H9 (cell line): ENCODE measurements around the gene ANKRD28. TPM values are rescaled to one million over a fixed set of nuclear protein-coding genes. Genes with fewer than 3 reads are reported as not detected.

ENCODE experiments used
- DNase-seq: peaks from one replicate; pipeline ENCODE4 v3.0.0-alpha.2; 2017
- H2AFZ ChIP-seq: one replicate; pipeline ENCODE4 v1.6.1; 2013; ENCODE audit warnings: mild to moderate bottlenecking, low read length, control low read depth, moderate library complexity
- H2AK5ac ChIP-seq: 2 replicates; pipeline ENCODE4 v1.6.1; 2013; ENCODE audit warnings: low read length, control low read depth, mixed read lengths; ENCODE audit not compliant: insufficient read length
- H2BK120ac ChIP-seq: one replicate; pipeline ENCODE4 v1.6.1; 2013; ENCODE audit warnings: low read depth, mild to moderate bottlenecking, low read length, control low read depth, inconsistent platforms; ENCODE audit not compliant: poor library complexity, severe bottlenecking
- H2BK12ac ChIP-seq: 2 replicates; pipeline ENCODE4 v1.6.1; 2013; ENCODE audit warnings: low read length, control low read depth, mixed read lengths, low read depth; ENCODE audit not compliant: insufficient read length
- H2BK15ac ChIP-seq: 2 replicates; pipeline ENCODE4 v1.6.1; 2013; ENCODE audit warnings: low read depth, low read length, control low read depth
- H2BK20ac ChIP-seq: one replicate; pipeline ENCODE4 v1.6.1; 2013; ENCODE audit warnings: low read depth, mild to moderate bottlenecking, low read length, control low read depth, inconsistent platforms; ENCODE audit not compliant: poor library complexity, severe bottlenecking
- H2BK5ac ChIP-seq: 2 replicates; pipeline ENCODE4 v1.6.1; 2013; ENCODE audit warnings: low read length, control low read depth, mixed read lengths; ENCODE audit not compliant: insufficient read length
- H3K14ac ChIP-seq: 2 replicates; pipeline ENCODE4 v1.6.1; 2013; ENCODE audit warnings: low read length, control low read depth; ENCODE audit not compliant: insufficient read depth
- H3K18ac ChIP-seq: 2 replicates; pipeline ENCODE4 v1.6.1; 2013; ENCODE audit warnings: low read depth, mild to moderate bottlenecking, mixed read lengths, low read length, control low read depth; ENCODE audit not compliant: insufficient read length
- H3K23ac ChIP-seq: 2 replicates; pipeline ENCODE4 v1.6.1; 2013; ENCODE audit warnings: low read length, control low read depth, mixed read lengths, low read depth; ENCODE audit not compliant: insufficient read length
- H3K23me2 ChIP-seq: 2 replicates; pipeline ENCODE4 v1.6.1; 2013; ENCODE audit warnings: low read depth, mild to moderate bottlenecking, mixed read lengths, low read length, control low read depth; ENCODE audit not compliant: insufficient read length, poor library complexity, severe bottlenecking
- H3K27ac ChIP-seq: 2 replicates; pipeline ENCODE4 v1.5.1; 2013; ENCODE audit warnings: low read length, control low read depth, mixed read lengths, low read depth; ENCODE audit not compliant: insufficient read length
- H3K27me3 ChIP-seq: 2 replicates; pipeline ENCODE4 v1.6.1; 2013; ENCODE audit warnings: low read length, control low read depth, inconsistent platforms; ENCODE audit not compliant: insufficient read depth
- H3K4ac ChIP-seq: 2 replicates; pipeline ENCODE4 v1.6.1; 2013; ENCODE audit warnings: low read depth, mild to moderate bottlenecking, control low read depth, inconsistent platforms, low read length, moderate library complexity
- H3K4me1 ChIP-seq: 2 replicates; pipeline ENCODE4 v1.6.1; 2013; ENCODE audit warnings: low read length, control low read depth, inconsistent platforms; ENCODE audit not compliant: insufficient read depth
- H3K4me2 ChIP-seq: 2 replicates; pipeline ENCODE4 v1.6.1; 2013; ENCODE audit warnings: low read length, control low read depth, mixed read lengths; ENCODE audit not compliant: insufficient read length, insufficient read depth
- H3K56ac ChIP-seq: 2 replicates; pipeline ENCODE4 v1.6.1; 2013; ENCODE audit warnings: low read depth, mild to moderate bottlenecking, mixed read lengths, low read length, control low read depth; ENCODE audit not compliant: insufficient read length
- H3K79me1 ChIP-seq: 2 replicates; pipeline ENCODE4 v1.6.1; 2013; ENCODE audit warnings: low read depth, mild to moderate bottlenecking, moderate library complexity, low read length, control low read depth, inconsistent platforms; ENCODE audit not compliant: insufficient read depth, poor library complexity, severe bottlenecking
- H3K79me2 ChIP-seq: 2 replicates; pipeline ENCODE4 v1.6.1; 2013; ENCODE audit warnings: low read length, control low read depth, inconsistent platforms; ENCODE audit not compliant: insufficient read depth
- H3K9ac ChIP-seq: 2 replicates; pipeline ENCODE4 v1.6.1; 2013; ENCODE audit warnings: low read length, control low read depth, mixed read lengths; ENCODE audit not compliant: insufficient read length; ENCODE audit errors: extremely low read depth
- H3K9me3 ChIP-seq: one replicate; pipeline ENCODE4 v1.6.1; 2013; ENCODE audit warnings: low read depth, low read length, inconsistent platforms; ENCODE audit not compliant: control insufficient read depth
- H3T11ph ChIP-seq: one replicate; pipeline ENCODE4 v1.6.1; 2013; ENCODE audit warnings: mild to moderate bottlenecking, low read length, control low read depth, inconsistent platforms
- H4K20me1 ChIP-seq: one replicate; pipeline ENCODE4 v1.6.1; 2013; ENCODE audit not compliant: control insufficient read depth, insufficient read length, insufficient read depth
- H4K5ac ChIP-seq: 2 replicates; pipeline ENCODE4 v1.6.1; 2013; ENCODE audit warnings: low read depth, mild to moderate bottlenecking, mixed read lengths, low read length, control low read depth; ENCODE audit not compliant: insufficient read length
- H4K8ac ChIP-seq: replicated peaks from 2 replicates; pipeline ENCODE4 v1.6.1; 2013; ENCODE audit warnings: low read length, control low read depth, mixed read lengths, low read depth; ENCODE audit not compliant: insufficient read length
- H4K91ac ChIP-seq: 2 replicates; pipeline ENCODE4 v1.6.1; 2013; ENCODE audit warnings: low read depth, mild to moderate bottlenecking, moderate library complexity, mixed read lengths, low read length, control low read depth; ENCODE audit not compliant: insufficient read length
- H3K27ac Mint-ChIP-seq, 3 experiments: 2 replicates in 2 of 3; 3 replicates in 1 of 3; pipeline ENCODE4 v1.8.0; 2020 to 2021; ENCODE audit warnings: mixed read lengths in 3 of 3, mild to moderate bottlenecking in 1 of 3, moderate library complexity in 1 of 3
- H3K27me3 Mint-ChIP-seq: 2 replicates; pipeline ENCODE4 v1.8.0; 2021; ENCODE audit warnings: low read depth, mild to moderate bottlenecking, moderate library complexity, mixed read lengths
- H3K36me3 Mint-ChIP-seq, 3 experiments: 2 replicates in 2 of 3; 3 replicates in 1 of 3; pipeline ENCODE4 v1.8.0; 2020 to 2021; ENCODE audit warnings: low read depth in 3 of 3, mixed read lengths in 3 of 3; ENCODE audit not compliant: insufficient read depth in 1 of 3
- H3K4me1 Mint-ChIP-seq, 2 experiments: 2 replicates each; pipeline ENCODE4 v1.8.0; 2020; ENCODE audit warnings: mixed read lengths in 2 of 2
- H3K4me3 Mint-ChIP-seq, 2 experiments: 2 replicates in 1 of 2; 3 replicates in 1 of 2; pipeline ENCODE4 v1.8.0; 2020 to 2021; ENCODE audit warnings: mild to moderate bottlenecking in 2 of 2, mixed read lengths in 2 of 2, moderate library complexity in 1 of 2
- H3K9me3 Mint-ChIP-seq, 2 experiments: 2 replicates in 1 of 2; 3 replicates in 1 of 2; pipeline ENCODE4 v1.8.0; 2020; ENCODE audit warnings: mild to moderate bottlenecking in 2 of 2, mixed read lengths in 2 of 2, moderate library complexity in 1 of 2
- WGBS: extraction: QIAGEN DNeasy Blood & Tissue Kit; methylation state at CpG from one replicate; pipeline ENCODE4 v1.1.7; 2013; ENCODE audit warnings: missing lambda C conversion rate, low lambda C conversion rate, mixed read lengths; ENCODE audit not compliant: insufficient read length; ENCODE audit errors: extremely low coverage; 5-methylcytosine and 5-hydroxymethylcytosine counted together
- total RNA-seq: library from RNA; stranded (reverse); gene quantifications from 2 replicates; pipeline ENCODE4 v1.2.1, GENCODE V29; 2021
- TF ChIP-seq, protein P1 (sequence below): fragments of 200-600 bp; sonication (generic); conservative IDR thresholded peaks from 3 replicates; pipeline ENCODE4 v1.8.0; 2021; ENCODE audit warnings: antibody characterized with exemption, mild to moderate bottlenecking

ANKRD28 gene
- total RNA-seq, 1 experiment from 2014 or later: 59.0 TPM

DNA sequence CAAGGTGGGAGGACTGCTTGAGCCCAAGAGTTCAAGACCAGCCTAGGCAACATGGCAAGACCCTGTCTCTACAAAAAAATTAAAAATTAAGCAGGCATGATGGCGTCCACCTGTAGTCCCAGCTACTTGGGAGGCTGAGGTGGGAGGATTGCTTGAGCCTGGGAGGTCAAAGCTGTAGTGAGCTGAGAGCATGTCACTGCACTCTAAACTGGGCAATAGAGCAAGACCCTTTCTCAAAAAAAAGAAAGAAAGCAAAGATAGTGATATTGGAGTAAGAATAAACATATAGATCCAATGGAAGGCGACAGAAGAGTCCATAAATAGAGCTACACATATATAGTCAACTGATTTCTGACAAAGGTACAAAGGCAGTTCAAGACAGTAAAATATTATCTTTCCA is 21.3 kb upstream of the ANKRD28 start:
- H2BK20ac ChIP-seq: no peak overlapping the region
- peaks cover 7% of the 10 kb centered on the region for H3K79me1 ChIP-seq
- H3T11ph ChIP-seq: no peak overlapping the region
- H3K79me2 ChIP-seq: peaks cover 5% of the 10 kb centered on the region; the same call in 1 of the 2 replicates
- no peaks in the 10 kb centered on the region for H3K23me2 ChIP-seq
- H3K18ac ChIP-seq: no peak overlapping the region
- H2BK120ac ChIP-seq: no peak overlapping the region
- no peaks in the 10 kb centered on the region for H3K9me3 Mint-ChIP-seq
- no peaks in the 10 kb centered on the region for H3K36me3 Mint-ChIP-seq
- peaks cover 11 to 12% of the 10 kb centered on the region in 2 experiments for H3K4me1 Mint-ChIP-seq
- H3K56ac ChIP-seq: no peak overlapping the region
- H3K27ac ChIP-seq: no peak overlapping the region
- H3K27me3 Mint-ChIP-seq: no peaks in the 10 kb centered on the region
- H3K14ac ChIP-seq: no peak overlapping the region
- no peak overlapping the region for H3K23ac ChIP-seq
- no peaks in the 10 kb centered on the region for H3K27me3 ChIP-seq
- H4K91ac ChIP-seq: no peak overlapping the region
- H3K9ac ChIP-seq: no peak overlapping the region
- H2BK5ac ChIP-seq: no peak overlapping the region
- H2AK5ac ChIP-seq: no peak overlapping the region
- H4K20me1 ChIP-seq: no peaks in the 10 kb centered on the region
- TF ChIP-seq, protein P1, sequence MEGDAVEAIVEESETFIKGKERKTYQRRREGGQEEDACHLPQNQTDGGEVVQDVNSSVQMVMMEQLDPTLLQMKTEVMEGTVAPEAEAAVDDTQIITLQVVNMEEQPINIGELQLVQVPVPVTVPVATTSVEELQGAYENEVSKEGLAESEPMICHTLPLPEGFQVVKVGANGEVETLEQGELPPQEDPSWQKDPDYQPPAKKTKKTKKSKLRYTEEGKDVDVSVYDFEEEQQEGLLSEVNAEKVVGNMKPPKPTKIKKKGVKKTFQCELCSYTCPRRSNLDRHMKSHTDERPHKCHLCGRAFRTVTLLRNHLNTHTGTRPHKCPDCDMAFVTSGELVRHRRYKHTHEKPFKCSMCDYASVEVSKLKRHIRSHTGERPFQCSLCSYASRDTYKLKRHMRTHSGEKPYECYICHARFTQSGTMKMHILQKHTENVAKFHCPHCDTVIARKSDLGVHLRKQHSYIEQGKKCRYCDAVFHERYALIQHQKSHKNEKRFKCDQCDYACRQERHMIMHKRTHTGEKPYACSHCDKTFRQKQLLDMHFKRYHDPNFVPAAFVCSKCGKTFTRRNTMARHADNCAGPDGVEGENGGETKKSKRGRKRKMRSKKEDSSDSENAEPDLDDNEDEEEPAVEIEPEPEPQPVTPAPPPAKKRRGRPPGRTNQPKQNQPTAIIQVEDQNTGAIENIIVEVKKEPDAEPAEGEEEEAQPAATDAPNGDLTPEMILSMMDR: no peak
- H2BK15ac ChIP-seq: no peak overlapping the region
- no peak for DNase-seq
- H3K27ac Mint-ChIP-seq: no peak overlapping the region
- H3K9me3 ChIP-seq: no peaks in the 10 kb centered on the region
- H3K4ac ChIP-seq: no peak overlapping the region
- no peak overlapping the region for H2AFZ ChIP-seq
- no peak overlapping the region for H4K5ac ChIP-seq
- H3K4me2 ChIP-seq: no peak overlapping the region
- no peak overlapping the region for H2BK12ac ChIP-seq
- no peak overlapping the region for H3K4me3 Mint-ChIP-seq
- WGBS: no CpG with 5 or more reads among the region's 2 CpGs
- H4K8ac ChIP-seq: no peak overlapping the region
- no peaks in the 10 kb centered on the region for H3K4me1 ChIP-seq
